ENCODE data around the gene COL5A1. TPM values are rescaled to one million over a fixed set of nuclear protein-coding genes. Genes with fewer than 3 reads are reported as not detected.

COL5A1 gene
- total RNA-seq = 99.6 TPM

DNA sequence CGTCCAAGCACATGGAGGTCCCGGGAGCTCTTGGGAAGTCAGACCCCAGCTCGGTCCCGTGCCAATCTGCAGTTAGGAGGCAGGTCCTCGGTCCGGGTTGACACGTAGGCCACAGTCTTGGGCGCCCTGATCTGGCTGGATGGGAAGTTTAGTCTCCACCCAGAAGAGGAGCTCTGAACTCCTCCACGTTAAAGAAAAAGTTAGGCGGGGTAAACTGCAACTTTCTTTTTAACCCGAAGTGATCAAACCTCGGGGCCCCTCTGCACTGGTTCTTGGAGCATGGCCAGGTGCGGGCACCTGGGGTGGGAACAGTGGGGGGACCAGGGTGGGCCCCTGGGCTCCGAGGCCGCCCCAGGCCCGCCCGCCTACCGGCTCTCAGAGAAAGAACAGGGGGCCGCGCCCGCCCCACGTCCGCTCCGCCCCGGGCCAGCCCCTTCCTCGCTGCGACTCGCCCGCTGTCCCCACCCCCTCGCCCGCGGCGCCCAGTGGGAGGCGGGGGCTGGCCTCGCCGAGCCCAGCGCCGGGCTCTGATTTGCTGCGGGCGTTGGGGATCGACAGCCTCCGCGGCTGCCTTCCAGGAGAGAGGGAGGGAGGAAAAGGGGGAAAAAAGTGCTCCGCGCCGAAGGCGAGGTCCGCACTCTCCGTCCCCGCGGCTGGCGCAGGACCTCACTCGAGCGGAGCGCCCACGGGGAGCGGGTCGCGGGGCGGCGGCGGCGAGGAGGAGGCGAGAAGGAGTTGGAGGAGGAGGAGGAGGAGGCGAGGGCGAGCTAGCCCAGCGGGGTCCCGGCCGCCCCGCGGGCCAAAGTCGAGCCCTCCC is at the start of gene COL5A1:
COL5A1 (plus strand) TSS at position 631 of the 817 bp plus-strand sequence. CDS start 385 bp downstream, outside the sequence.
- TF ChIP-seq, protein P1, sequence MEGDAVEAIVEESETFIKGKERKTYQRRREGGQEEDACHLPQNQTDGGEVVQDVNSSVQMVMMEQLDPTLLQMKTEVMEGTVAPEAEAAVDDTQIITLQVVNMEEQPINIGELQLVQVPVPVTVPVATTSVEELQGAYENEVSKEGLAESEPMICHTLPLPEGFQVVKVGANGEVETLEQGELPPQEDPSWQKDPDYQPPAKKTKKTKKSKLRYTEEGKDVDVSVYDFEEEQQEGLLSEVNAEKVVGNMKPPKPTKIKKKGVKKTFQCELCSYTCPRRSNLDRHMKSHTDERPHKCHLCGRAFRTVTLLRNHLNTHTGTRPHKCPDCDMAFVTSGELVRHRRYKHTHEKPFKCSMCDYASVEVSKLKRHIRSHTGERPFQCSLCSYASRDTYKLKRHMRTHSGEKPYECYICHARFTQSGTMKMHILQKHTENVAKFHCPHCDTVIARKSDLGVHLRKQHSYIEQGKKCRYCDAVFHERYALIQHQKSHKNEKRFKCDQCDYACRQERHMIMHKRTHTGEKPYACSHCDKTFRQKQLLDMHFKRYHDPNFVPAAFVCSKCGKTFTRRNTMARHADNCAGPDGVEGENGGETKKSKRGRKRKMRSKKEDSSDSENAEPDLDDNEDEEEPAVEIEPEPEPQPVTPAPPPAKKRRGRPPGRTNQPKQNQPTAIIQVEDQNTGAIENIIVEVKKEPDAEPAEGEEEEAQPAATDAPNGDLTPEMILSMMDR (IDR thresholded peaks at IDR 0.05) = peak in 2 of 3 experiments; percentile 32 to 62
- H3K4me3 ChIP-seq = peak within 1 kb of the TSS; percentile 74 to 75
- H3K27ac ChIP-seq = peak within 1 kb of the TSS; percentile 92 to 93
- no peaks in the 10 kb centered on the region for H3K27me3 ChIP-seq
- peak; percentile 65 to 95 for DNase-seq (ENCODE audit: low spot score in 2 of 2)
- peaks cover 11 to 18% of the 10 kb centered on the region in 2 donors for H3K4me1 ChIP-seq
- intact Hi-C loops (cut with DNase I) = loop anchor here (1.0 to 10.0 kb wide), 8 partner anchors 39 to 507 kb away; partner anchors contain the start of genes RNU6ATAC, RXRA and WDR5
- no peaks in the 10 kb centered on the region for H3K36me3 ChIP-seq
- no peaks in the 10 kb centered on the region for H3K9me3 ChIP-seq

DNA sequence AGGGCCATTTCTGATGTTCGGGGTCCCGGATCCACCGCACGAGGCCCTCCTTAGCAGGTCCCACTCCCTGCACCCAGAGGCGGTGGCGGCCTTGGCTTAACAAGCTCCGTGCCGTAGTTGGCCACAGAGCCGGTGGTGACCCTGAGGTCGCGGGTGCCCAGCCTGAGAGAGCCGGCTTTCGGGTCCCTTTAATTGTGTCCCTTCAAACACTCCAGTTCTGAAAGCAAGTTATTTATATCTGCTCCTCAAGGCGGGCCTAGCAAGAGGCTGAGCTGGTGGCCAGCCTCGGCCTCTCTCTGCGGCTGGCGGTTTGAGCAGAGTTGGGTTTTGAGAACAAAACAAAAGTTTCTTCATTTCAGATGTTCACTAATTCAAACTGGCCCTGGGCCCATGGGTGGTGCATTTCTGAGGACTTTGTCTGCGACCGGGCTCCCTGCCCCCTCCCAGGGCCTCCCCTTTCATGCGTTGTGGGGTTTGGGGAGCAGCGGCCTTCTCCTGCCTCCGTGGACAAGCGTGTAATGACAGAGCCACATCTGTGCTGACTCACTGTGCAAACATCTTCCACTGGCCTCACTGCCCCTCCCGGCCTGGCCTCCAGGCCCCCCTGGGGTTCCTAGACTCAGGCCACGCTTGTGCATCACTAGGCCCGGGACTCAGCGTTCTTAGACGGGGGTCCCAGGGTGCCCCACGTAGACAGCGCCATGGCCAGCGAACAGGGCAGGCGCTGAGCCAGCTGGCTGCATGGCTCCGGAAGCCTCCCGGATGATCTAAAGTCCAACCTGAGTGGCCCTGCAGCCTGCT is 49.4 kb upstream of the COL5A1 start:
- H3K9me3 ChIP-seq = no peaks in the 10 kb centered on the region
- no peaks in the 10 kb centered on the region for H3K27me3 ChIP-seq
- H3K27ac ChIP-seq = peak overlapping the region; percentile 10 to 40
- no peaks in the 10 kb centered on the region for H3K4me1 ChIP-seq
- TF ChIP-seq, protein P1 (IDR thresholded peaks at IDR 0.05) = no peak
- intact Hi-C loops (cut with DNase I) = no loop called here
- peak in 1 of 2 donors; percentile 67 for DNase-seq (ENCODE audit: low spot score in 2 of 2)
- H3K4me3 ChIP-seq = no peak overlapping the region
- no peaks in the 10 kb centered on the region for H3K36me3 ChIP-seq

DNA sequence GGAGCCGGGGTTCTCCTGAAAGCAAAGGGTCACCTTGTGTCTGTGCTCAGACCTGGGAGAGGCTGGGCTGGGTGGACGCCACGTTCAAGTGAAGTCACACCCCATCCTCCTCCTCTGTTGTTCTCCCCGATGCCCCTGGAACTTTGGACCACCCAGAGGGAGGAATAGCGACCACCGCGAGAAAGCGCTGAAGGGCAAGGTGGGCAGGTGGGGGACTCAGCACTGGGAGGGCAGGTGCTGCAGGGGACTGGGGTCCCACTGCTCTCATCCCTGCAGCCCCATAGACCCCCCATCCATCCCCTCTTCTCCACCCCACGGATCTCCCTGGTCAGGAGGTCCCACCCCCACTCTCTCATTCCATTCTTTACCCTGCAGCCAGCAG is 48.8 kb upstream of the COL5A1 start:
- no peak for DNase-seq (ENCODE audit: low spot score in 2 of 2)
- Histone ChIP-seq H3K9me3 (no peaks in the 10 kb centered on the region), H3K4me1 (no peaks in the 10 kb centered on the region), H3K4me3 (no peak overlapping the region), H3K27me3 (no peaks in the 10 kb centered on the region), H3K36me3 (no peaks in the 10 kb centered on the region), H3K27ac (peak overlapping the region in 1 of 2 donors; percentile 40)
- intact Hi-C loops (cut with DNase I) = no loop called here
- TF ChIP-seq, protein P1 (IDR thresholded peaks at IDR 0.05) = no peak

DNA sequence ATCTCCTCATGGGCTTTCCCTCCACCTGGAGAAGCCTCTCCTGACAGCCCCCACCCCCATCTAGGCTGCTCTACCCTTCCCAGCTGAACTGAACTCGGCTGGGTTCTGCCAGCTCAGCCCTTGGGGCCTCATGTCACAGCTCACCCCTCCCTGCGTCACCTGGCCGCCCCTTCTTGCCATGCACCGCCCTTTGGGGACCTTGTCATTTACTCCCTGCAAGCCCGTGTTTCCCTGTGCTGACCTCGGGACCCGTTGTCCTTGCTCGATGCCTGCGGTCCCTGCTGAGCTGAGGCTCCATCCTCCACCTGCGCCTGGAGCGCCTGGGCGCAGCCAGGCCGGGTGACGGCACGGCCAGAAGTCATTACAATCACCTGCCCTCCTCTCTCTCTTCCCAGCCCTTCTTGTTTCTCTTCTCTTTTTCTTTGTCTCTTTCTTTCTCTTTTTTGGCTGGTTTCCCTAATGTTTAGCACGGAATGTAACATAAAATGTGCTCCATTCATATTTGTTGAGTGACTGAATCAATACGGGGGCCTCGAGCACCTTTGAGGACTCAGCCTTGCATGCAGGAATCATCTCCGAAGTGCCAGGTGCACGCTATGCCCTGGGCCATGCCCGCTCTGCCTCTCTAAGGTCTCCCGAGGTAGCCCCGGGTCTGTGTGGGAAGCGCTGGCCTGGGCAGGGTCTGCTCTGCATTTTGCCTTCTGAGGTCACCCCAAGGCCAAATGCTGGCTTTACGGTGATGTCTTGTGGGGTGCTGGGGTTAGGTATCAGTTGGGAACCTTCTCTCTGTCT is 48.1 kb upstream of the COL5A1 start:
- Histone ChIP-seq H3K36me3 (no peaks in the 10 kb centered on the region), H3K4me1 (no peaks in the 10 kb centered on the region), H3K27ac (no peak overlapping the region), H3K9me3 (no peaks in the 10 kb centered on the region), H3K4me3 (no peak overlapping the region), H3K27me3 (no peaks in the 10 kb centered on the region)
- intact Hi-C loops (cut with DNase I) = no loop called here
- TF ChIP-seq, protein P1 (IDR thresholded peaks at IDR 0.05) = no peak
- DNase-seq (ENCODE audit: low spot score in 2 of 2) = peak in 1 of 2 donors; percentile 47
